ENCODE measurements around the gene HIVEP2.
A peak's percentile ranks its signal among the peaks of the same experiment; 100 is the strongest.

The HIVEP2 gene

GRCh38 chr6:142944124-142945048, 590 bp downstream of the HIVEP2 start:
- peak; percentile 89 for DNase-seq

GRCh38 chr6:142943711-142944123, 1.3 kb downstream of the HIVEP2 start:
- peak; percentile 54 for DNase-seq

- DNase-seq: peak; percentile 81
Measured at GRCh38 chr6:142942805-142943227, 2.2 kb downstream of the HIVEP2 start.

GRCh38 chr6:142942238-142942637, 2.7 kb downstream of the HIVEP2 start:
- DNase-seq: no peak

GRCh38 chr6:142941018-142941417, 4.0 kb downstream of the HIVEP2 start:
- DNase-seq: no peak

GRCh38 chr6:142940487-142940886, 4.5 kb downstream of the HIVEP2 start:
- peak; percentile 47 for DNase-seq

GRCh38 chr6:142938510-142938909, 6.5 kb downstream of the HIVEP2 start:
- no peak for DNase-seq

GRCh38 chr6:142937986-142938385, 7.0 kb downstream of the HIVEP2 start:
- DNase-seq: no peak

- DNase-seq: no peak
Measured at GRCh38 chr6:142935553-142936517, 9.1 kb downstream of the HIVEP2 start.

GRCh38 chr6:142934599-142934998, 10.4 kb downstream of the HIVEP2 start:
- no peak for DNase-seq

GRCh38 chr6:142934106-142934505, 10.9 kb downstream of the HIVEP2 start:
- DNase-seq: no peak

- DNase-seq: no peak
Measured at GRCh38 chr6:142933701-142934100, 11.3 kb downstream of the HIVEP2 start.

- DNase-seq: no peak
Measured at GRCh38 chr6:142932889-142933288, 12.1 kb downstream of the HIVEP2 start.

GRCh38 chr6:142929751-142930358, 15.1 kb downstream of the HIVEP2 start:
- no peak for DNase-seq

GRCh38 chr6:142927904-142928303, 17.1 kb downstream of the HIVEP2 start:
- DNase-seq: peak; percentile 26

GRCh38 chr6:142927271-142927580, 17.8 kb downstream of the HIVEP2 start:
- DNase-seq: no peak

GRCh38 chr6:142926494-142927270, 18.3 kb downstream of the HIVEP2 start:
- peak; percentile 85 for DNase-seq

- no peak for DNase-seq
Measured at GRCh38 chr6:142926177-142926493, 18.8 kb downstream of the HIVEP2 start.

GRCh38 chr6:142925575-142926110, 19.3 kb downstream of the HIVEP2 start:
- no peak for DNase-seq

- DNase-seq: no peak
Measured at GRCh38 chr6:142918339-142919042, 26.5 kb downstream of the HIVEP2 start.

GRCh38 chr6:142916881-142917280, 28.1 kb downstream of the HIVEP2 start:
- no peak for DNase-seq

Data from hematopoietic multipotent progenitor cell treated with erythropoietin and hydrocortisone succinate and interleukin-3 and kit ligand, for 4 days (in vitro differentiated cells).